ENCODE measurements around the gene CHMP6. TPM values are rescaled to one million over a fixed set of nuclear protein-coding genes. Genes with fewer than 3 reads are reported as not detected.

The CHMP6 gene
- total RNA-seq, 1 experiment from 2014 or later = 17.4 TPM

DNA sequence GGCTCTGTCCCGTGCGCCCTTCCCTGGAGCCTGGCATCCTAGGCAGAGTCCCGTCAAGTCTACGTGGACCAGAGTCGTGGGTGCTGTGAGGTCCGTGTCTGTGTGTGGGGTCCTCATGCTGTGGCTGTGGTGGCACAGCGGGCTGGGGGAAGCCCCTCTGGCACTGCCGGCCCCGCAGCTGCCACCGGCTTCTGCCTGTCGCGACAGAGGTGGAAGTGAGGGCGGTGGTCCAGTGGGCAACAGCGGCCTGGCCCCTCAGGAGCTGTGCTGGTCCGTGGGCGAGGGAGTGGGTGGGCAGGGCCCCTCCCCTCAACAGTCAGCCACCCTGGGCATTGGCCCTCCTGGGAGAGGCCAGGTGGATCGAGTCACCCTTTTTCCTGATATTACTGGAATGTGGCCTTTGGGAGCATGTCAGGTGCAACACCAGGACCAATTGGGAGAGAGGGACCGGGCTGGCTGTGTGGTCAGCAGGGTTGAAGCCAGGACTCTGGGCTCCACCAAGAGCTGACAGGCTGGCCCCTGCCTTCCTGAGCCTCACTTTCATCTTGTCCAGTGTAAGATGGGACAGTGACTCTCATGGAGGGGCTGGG is 55.2 kb downstream of the CHMP6 start:
- Histone ChIP-seq H3K4me2 (no peak overlapping the region), H3K79me2 (ENCODE audit: low read depth) (peaks cover 79% of the 10 kb centered on the region), H3K9me3 (ENCODE audit: insufficient read depth, low read depth) (no peaks in the 10 kb centered on the region), H3F3A (ENCODE audit: insufficient read depth, low read depth) (peaks cover 38% of the 10 kb centered on the region), H4K20me1 (ENCODE audit: insufficient read depth) (no peaks in the 10 kb centered on the region; the same call in 1 of the 2 replicates), H3K4me1 (replicated peaks; ENCODE audit: insufficient read depth) (peaks cover 73% of the 10 kb centered on the region), H3K9me2 (ENCODE audit: insufficient read depth) (no peaks in the 10 kb centered on the region), H2AFZ (no peak overlapping the region), H3K36me3 (ENCODE audit: low read depth) (no peaks in the 10 kb centered on the region), H3K4me3 (no peak overlapping the region), H3K27me3 (ENCODE audit: insufficient read depth, low read depth) (no peaks in the 10 kb centered on the region), H3K27ac (no peak overlapping the region)
- no peak for TF ChIP-seq EZH2 (IDR thresholded peaks at IDR 0.05; ENCODE audit: low read depth)
- TF ChIP-seq, protein P1, sequence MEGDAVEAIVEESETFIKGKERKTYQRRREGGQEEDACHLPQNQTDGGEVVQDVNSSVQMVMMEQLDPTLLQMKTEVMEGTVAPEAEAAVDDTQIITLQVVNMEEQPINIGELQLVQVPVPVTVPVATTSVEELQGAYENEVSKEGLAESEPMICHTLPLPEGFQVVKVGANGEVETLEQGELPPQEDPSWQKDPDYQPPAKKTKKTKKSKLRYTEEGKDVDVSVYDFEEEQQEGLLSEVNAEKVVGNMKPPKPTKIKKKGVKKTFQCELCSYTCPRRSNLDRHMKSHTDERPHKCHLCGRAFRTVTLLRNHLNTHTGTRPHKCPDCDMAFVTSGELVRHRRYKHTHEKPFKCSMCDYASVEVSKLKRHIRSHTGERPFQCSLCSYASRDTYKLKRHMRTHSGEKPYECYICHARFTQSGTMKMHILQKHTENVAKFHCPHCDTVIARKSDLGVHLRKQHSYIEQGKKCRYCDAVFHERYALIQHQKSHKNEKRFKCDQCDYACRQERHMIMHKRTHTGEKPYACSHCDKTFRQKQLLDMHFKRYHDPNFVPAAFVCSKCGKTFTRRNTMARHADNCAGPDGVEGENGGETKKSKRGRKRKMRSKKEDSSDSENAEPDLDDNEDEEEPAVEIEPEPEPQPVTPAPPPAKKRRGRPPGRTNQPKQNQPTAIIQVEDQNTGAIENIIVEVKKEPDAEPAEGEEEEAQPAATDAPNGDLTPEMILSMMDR (conservative IDR thresholded peaks at IDR 0.05) = no peak
- DNase-seq = no peak
- CTCF ChIA-PET = no interaction called here
- BruUV-seq (replicated peaks) = no TSS peak
- POLR2A ChIA-PET (ENCODE audit: unreplicated experiment) = interaction anchor here (0.6 kb wide), 1 partner anchor 10 kb away, joined by 4 read pairs; no protein-coding TSS in a partner anchor
- intact Hi-C loops (cut with micrococcal nuclease; ENCODE audit: unreplicated experiment) = no loop called here

DNA sequence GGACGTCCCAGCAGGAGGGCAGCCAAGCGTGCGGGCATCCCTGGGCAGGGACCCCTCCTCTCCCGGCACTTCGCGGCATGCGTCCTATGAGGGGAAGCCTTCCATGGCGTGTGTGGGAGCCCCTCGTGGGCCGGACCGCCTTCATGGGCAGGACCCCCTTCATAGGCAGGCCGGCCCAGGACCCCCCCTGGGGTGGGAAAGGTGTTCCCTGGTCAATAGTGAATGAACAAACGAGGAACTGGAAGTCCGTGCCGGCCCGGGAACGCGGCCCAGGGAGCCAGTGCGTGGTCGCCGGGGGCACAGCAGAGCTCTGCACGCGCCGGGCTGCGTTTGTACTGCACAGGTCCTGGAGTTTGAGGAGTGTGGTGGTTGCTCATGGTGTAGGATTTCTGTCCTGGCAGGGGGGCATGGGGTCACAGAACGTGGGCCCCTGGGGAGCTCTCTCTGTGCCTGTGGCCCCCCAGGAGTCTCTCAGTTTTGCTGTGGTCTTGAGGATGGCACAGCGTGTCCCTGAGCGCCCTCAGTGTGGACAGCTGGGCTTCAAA is 57.3 kb downstream of the CHMP6 start:
- H3K9me3 ChIP-seq (ENCODE audit: insufficient read depth, low read depth) = no peaks in the 10 kb centered on the region
- H3K4me1 ChIP-seq (replicated peaks; ENCODE audit: insufficient read depth) = peaks cover 66% of the 10 kb centered on the region
- H3K4me2 ChIP-seq = peak overlapping the region; percentile 75; the same call in 1 of the 2 replicates
- DNase-seq = no peak
- H3K4me3 ChIP-seq = no peak overlapping the region
- no peak overlapping the region for H2AFZ ChIP-seq
- peak overlapping the region; percentile 87 for H3K27ac ChIP-seq
- TF ChIP-seq EZH2 (IDR thresholded peaks at IDR 0.05; ENCODE audit: low read depth) = no peak
- TF ChIP-seq, protein P1 (conservative IDR thresholded peaks at IDR 0.05) = no peak
- H3K9me2 ChIP-seq (ENCODE audit: insufficient read depth) = no peaks in the 10 kb centered on the region
- H3K36me3 ChIP-seq (ENCODE audit: low read depth) = no peaks in the 10 kb centered on the region
- H3F3A ChIP-seq (ENCODE audit: insufficient read depth, low read depth) = peaks cover 28% of the 10 kb centered on the region
- intact Hi-C loops (cut with micrococcal nuclease; ENCODE audit: unreplicated experiment) = no loop called here
- ChIA-PET POLR2A (ENCODE audit: unreplicated experiment) (interaction anchor here (1.5 kb wide), 1 partner anchor 46 kb away, joined by 4 read pairs; no protein-coding TSS in a partner anchor), CTCF (interaction anchor here (0.9 kb wide), 1 partner anchor 12 kb away, joined by 3 read pairs; no protein-coding TSS in a partner anchor)
- H4K20me1 ChIP-seq (ENCODE audit: insufficient read depth) = no peaks in the 10 kb centered on the region; the same call in 1 of the 2 replicates
- no TSS peak for BruUV-seq (replicated peaks)
- peaks cover 76% of the 10 kb centered on the region for H3K79me2 ChIP-seq (ENCODE audit: low read depth)
- H3K27me3 ChIP-seq (ENCODE audit: insufficient read depth, low read depth) = no peaks in the 10 kb centered on the region

DNA sequence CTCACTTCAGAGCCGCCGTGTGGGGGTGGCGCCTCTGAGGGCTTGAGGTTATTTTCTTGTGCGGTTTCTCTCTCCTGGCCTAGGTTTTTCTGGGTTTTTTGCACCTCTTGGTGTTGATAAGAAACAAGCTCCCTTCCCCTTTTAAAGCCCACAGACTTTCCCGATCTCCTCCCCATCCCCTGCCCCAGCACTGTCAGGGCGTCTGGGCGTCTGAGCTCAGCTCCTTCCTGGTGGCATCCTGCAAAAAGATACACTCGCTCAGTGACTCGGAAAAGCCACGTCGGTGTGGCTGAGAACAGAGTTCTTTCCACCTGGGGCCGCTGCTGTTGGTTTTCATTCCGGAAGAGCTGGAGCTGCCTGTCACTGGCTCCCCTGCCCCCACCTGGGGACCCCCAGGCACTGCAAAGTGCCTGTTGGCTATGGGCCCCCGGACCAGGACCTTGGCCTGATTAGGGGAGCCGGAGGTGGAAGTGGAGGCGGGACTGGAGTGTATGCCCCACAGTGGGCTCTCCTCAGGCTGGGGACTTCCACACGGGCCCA is 57.8 kb downstream of the CHMP6 start:
- Histone ChIP-seq H3K9me3 (ENCODE audit: insufficient read depth, low read depth) (no peaks in the 10 kb centered on the region), H3K4me2 (peak overlapping the region; percentile 75), H3K4me1 (replicated peaks; ENCODE audit: insufficient read depth) (peaks cover 62% of the 10 kb centered on the region), H3K79me2 (ENCODE audit: low read depth) (peaks cover 73% of the 10 kb centered on the region), H3K36me3 (ENCODE audit: low read depth) (no peaks in the 10 kb centered on the region), H3K4me3 (peak overlapping the region; percentile 41; the same call in 1 of the 2 replicates), H4K20me1 (ENCODE audit: insufficient read depth) (no peaks in the 10 kb centered on the region; the same call in 1 of the 2 replicates), H2AFZ (no peak overlapping the region), H3K9me2 (ENCODE audit: insufficient read depth) (no peaks in the 10 kb centered on the region), H3K27me3 (ENCODE audit: insufficient read depth, low read depth) (no peaks in the 10 kb centered on the region), H3F3A (ENCODE audit: insufficient read depth, low read depth) (peaks cover 25% of the 10 kb centered on the region), H3K27ac (peak overlapping the region; percentile 87)
- POLR2A ChIA-PET (ENCODE audit: unreplicated experiment) = interaction anchor here (0.6 to 1.5 kb wide), 2 partner anchors 26 to 45 kb away, joined by 4 read pairs; no protein-coding TSS in a partner anchor
- TSS peak; percentile 96 for BruUV-seq (replicated peaks)
- no peak for DNase-seq
- intact Hi-C loops (cut with micrococcal nuclease; ENCODE audit: unreplicated experiment) = no loop called here
- CTCF ChIA-PET = interaction anchor here (0.9 kb wide), 1 partner anchor 12 kb away, joined by 3 read pairs; no protein-coding TSS in a partner anchor
- TF ChIP-seq EZH2 (IDR thresholded peaks at IDR 0.05; ENCODE audit: low read depth) = no peak
- TF ChIP-seq, protein P1 (conservative IDR thresholded peaks at IDR 0.05) = no peak

Other genes starting within 250 kb of the CHMP6 start
- gene BAIAP2, start 43.3 kb downstream of the CHMP6 start, total RNA-seq (2021) = 109 and 125 TPM in 2 replicates
- gene PVALEF, start 173.7 kb downstream of the CHMP6 start, total RNA-seq (2021) = not detected in 2 replicates
- 0.46 and 2.4 TPM in 2 replicates for gene AATK, start 174.4 kb downstream of the CHMP6 start, total RNA-seq (2021)
- gene CEP131, start 231.1 kb downstream of the CHMP6 start, total RNA-seq (2021) = 24.4 and 33.4 TPM in 2 replicates
- 35.0 and 36.8 TPM in 2 replicates for gene TEPSIN, start 247.2 kb downstream of the CHMP6 start, total RNA-seq (2021)
- 53.3 and 64.2 TPM in 2 replicates for gene NDUFAF8, start 247.5 kb downstream of the CHMP6 start, total RNA-seq (2021)

Data from PC-9 (cell line).